GM13976 (cell line): ENCODE results near the gene HSD3B1.

Experiments used
- DNase-seq: peaks from one replicate; pipeline ENCODE4 v3.0.0; 2012; ENCODE audit warnings: low spot score
- in situ Hi-C: fragments of 300-500 bp; cut with MboI; formaldehyde crosslinking; loops from one replicate; pipeline ENCODE4 v1.12.0; 2022; ENCODE audit warnings: low sequenced_read_pairs, mixed read lengths, inconsistent platforms; ENCODE audit not compliant: unreplicated experiment
- TF ChIP-seq, protein P1 (sequence below): IDR thresholded peaks from 2 replicates; pipeline ENCODE4 v1.5.1; 2012; ENCODE audit warnings: borderline replicate concordance, mild to moderate bottlenecking; ENCODE audit not compliant: insufficient read depth; ENCODE audit errors: extremely low read depth, missing control alignments, control extremely low read depth

The HSD3B1 gene

DNA sequence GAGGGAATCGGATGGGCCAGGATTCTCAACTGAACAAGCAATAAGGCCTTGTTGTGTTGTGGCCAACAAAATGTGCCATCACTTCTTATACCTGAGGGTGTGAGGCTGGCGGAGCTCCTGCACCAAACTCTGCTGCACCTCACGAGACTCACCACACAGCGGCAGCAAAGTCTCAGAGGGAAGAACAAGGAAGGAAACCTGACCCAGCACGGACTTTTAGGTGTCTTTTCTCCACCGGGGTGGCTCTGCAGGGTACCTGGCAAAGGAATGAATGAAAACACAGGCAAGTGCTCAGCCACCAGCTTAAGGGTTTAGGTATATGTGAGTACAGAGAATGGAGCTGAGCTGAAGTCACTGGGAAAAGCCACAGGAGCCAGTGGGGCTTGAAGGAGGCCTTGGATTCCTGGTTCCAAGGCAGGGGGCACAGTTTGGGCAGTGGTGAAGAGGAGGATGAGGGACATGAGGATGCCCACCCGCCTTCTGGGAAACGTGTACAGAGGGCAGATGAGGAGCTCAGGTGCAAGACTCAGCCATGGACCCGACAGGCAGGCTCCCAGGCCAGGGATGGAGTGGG, 31.1 kb upstream of the HSD3B1 start:
- in situ Hi-C loops, result no loop called here
- DNase-seq, result peak; percentile 44
- TF ChIP-seq, protein P1, sequence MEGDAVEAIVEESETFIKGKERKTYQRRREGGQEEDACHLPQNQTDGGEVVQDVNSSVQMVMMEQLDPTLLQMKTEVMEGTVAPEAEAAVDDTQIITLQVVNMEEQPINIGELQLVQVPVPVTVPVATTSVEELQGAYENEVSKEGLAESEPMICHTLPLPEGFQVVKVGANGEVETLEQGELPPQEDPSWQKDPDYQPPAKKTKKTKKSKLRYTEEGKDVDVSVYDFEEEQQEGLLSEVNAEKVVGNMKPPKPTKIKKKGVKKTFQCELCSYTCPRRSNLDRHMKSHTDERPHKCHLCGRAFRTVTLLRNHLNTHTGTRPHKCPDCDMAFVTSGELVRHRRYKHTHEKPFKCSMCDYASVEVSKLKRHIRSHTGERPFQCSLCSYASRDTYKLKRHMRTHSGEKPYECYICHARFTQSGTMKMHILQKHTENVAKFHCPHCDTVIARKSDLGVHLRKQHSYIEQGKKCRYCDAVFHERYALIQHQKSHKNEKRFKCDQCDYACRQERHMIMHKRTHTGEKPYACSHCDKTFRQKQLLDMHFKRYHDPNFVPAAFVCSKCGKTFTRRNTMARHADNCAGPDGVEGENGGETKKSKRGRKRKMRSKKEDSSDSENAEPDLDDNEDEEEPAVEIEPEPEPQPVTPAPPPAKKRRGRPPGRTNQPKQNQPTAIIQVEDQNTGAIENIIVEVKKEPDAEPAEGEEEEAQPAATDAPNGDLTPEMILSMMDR, result peak; percentile 15

DNA sequence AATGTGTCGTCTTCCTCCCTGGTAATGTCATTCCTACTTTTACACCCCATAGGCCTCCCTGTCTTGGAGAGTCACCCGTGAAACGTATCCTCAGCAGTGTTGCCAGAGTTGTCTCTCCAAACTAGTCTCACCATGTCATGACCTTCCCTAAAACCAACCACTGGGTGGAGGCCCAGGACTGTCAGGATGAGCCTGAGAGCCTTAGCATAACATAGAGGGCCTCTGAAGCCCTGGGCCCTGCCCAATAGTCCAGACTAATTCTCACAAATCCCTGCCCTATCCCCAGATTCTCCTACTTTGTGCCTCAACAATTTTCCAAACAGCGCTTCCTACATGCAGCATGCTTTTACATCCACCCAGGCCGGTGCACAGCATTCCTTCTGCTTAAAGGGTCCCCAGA, 29.3 kb upstream of the HSD3B1 start:
- DNase-seq, result no peak
- TF ChIP-seq, protein P1, result no peak
- in situ Hi-C loops, result no loop called here

DNA sequence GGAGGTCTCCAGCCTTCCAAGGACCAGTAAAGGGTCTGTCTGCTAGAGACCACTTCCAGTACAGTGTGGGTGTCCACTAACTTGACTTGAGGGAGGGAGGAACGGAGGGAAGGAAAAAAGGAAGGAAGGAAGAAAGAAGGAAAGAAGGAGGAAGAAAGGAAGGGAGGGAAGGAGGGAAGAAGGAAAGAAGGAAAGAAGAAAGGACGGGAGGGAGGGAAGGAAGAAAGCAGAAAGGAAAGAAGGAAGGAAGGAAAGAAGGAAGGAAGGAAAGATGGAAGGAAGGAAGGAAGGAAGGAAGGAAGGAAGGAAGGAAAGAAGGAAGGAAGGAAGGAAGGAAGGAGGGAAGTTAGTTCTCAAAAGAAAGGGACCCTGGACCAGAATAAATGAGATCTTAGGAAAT, 26.8 kb upstream of the HSD3B1 start:
- TF ChIP-seq, protein P1, result no peak
- no peak for DNase-seq
- in situ Hi-C loops, result no loop called here

DNA sequence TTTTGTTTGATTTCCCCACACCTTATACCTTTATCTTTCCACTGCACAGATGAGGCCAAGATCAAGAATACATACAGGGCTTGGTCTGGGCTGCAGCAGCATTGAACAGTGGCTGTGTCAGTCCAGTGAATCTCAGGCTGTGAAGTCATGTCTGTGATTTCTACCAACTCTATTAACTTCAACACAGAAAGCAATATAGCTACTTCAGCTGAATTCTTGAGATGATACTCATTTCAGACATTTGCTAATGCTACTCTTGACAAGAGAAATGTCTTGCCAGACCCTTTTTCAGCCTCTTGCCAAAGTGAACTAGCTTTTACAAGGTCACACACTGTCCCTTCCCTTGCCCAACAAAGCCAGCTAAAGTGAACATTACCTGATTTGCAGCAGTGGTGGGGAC, 25.1 kb upstream of the HSD3B1 start:
- in situ Hi-C loops, result no loop called here
- TF ChIP-seq, protein P1, result no peak
- no peak for DNase-seq

DNA sequence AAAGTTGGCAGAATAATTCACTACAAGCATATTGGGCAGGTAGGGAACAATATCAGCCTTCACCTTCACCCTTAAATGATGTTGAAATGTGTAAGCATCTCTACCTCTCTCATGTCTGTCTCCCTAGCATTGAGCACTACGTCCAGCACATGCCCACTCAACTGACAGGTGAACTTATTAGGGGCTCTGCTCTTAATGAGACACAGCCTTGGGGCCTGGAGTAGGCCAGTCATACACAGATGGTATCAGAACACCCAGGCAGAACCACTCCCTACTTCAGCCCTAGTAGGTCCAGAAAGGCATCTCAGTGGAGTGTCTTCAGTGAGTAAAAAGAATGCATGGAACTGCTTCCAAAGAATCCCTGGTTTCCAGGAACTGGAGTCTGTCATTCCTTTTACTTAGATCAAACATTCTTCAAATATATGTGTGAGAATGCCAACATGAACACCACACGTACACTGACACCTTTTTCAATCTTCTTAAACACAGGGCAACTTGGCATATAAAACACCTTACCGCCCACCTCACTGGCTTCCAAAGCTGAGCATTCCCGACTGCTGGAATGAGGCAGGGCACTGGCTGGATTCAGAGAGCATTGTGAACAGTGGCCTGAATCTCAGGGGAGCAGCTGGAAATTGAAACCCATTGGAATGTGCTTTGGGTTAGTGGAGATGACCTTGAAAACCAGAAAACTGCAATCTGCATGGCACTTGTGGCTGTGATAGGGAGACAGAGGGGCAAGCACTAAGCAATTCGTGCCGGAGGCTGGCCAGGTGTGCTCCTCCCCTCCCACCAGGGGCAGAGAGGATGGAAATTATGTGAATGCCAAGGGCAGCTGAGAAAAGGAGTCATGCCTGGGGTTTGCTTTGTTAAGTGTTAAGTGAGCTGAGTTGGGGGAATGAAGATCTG, 24.2 kb upstream of the HSD3B1 start:
- TF ChIP-seq, protein P1, result no peak
- DNase-seq, result no peak
- in situ Hi-C loops, result no loop called here

DNA sequence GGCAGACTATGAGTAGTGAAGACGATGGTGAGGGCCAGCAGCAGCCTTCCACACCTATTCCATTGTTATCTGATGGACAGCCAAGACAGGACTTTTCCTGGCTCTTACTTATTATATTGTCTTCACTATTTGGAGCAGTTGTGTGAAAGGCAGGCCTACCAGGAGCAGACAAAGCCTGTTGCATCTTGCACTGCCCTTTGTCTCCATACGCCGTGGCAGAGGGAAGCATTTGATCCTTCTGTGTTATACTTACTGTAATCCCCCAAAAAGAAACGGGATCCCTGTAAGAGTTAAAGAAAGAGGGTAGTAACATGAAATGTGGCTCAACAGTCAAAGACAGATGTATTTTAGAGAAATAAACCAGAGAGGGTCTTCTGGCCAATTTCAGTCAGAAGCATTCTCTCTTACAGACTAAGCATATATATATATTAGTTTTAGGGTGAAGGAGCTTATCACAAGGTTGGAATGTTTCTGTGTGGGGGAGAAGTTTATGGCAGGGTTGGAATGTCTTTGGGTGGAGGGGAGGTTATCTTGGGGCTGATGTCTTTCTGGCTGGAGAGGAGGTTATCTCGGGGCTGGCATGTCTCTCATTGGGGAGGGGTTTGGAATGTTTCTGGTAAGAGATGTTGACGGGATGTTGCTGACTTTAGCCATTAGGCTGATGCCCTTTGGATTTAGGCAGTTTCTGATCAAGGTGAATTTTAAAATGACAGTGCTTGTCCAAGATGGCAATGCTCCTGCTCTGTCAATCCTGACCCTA, 23.4 kb upstream of the HSD3B1 start:
- in situ Hi-C loops, result no loop called here

More for the DNA sequence above, 23.4 kb upstream of the HSD3B1 start:
- TF ChIP-seq, protein P1, result no peak
- no peak for DNase-seq
